HEK293 (cell line): ENCODE measurements around the gene KLF13.

ENCODE experiments used
- CTCF ChIA-PET: fragments of 350-600 bp; formaldehyde crosslinking; extraction: SDS; loops from one replicate; lab custom pipeline; 2021; ENCODE audit warnings: antibody characterized with exemption; lab: Yijun Ruan, JAX
- POLR2A ChIA-PET: fragments of 300-600 bp; formaldehyde crosslinking; extraction: SDS; loops from one replicate; lab custom pipeline; 2020; ENCODE audit warnings: antibody characterized with exemption, inconsistent platforms; lab: Yijun Ruan, JAX
- H3K27ac ChIP-seq: fragments of 200-500 bp; sonication (Bioruptor generic); 2 replicates; pipeline ENCODE4 v1.5.1; 2014; ENCODE audit warnings: low read depth, low read length, control low read depth, inconsistent platforms; ENCODE audit errors: extremely low read depth
- H3K36me3 ChIP-seq, 2 experiments: fragments of 200-500 bp in 1 of 2; sonication (Bioruptor generic) in 1 of 2; 1 replicate in 1 of 2; 2 replicates in 1 of 2; pipeline ENCODE4 v1.5.1; 2014 to 2017; ENCODE audit warnings: inconsistent platforms in 2 of 2, low read length in 2 of 2; ENCODE audit not compliant: control insufficient read depth in 2 of 2, insufficient read depth in 1 of 2
- H3K4me1 ChIP-seq: fragments of 200-500 bp; sonication (Bioruptor generic); 2 replicates; pipeline ENCODE4 v1.5.1; 2014; ENCODE audit warnings: mild to moderate bottlenecking, low read length, inconsistent platforms; ENCODE audit not compliant: control insufficient read depth, insufficient read depth
- H3K4me3 ChIP-seq: 2 replicates; pipeline ENCODE4 v1.5.1; 2011; ENCODE audit warnings: low read depth, mild to moderate bottlenecking, control low read depth, low read length, moderate library complexity
- H3K9me3 ChIP-seq: fragments of 200-500 bp; sonication (Bioruptor generic); 2 replicates; pipeline ENCODE4 v1.5.1; 2014; ENCODE audit warnings: low read depth, low read length, inconsistent platforms; ENCODE audit not compliant: control insufficient read depth, insufficient read depth
- KLF16 ChIP-seq: fragments of 450-650 bp; formaldehyde crosslinking; IDR thresholded peaks from 2 replicates; pipeline ENCODE4 v1.5.1; 2017; ENCODE audit warnings: missing biosample characterization, missing genetic modification characterization
- SETDB1 ChIP-seq: IDR thresholded peaks from one replicate; pipeline ENCODE4 v1.6.1; 2017; ENCODE audit warnings: mild to moderate bottlenecking, low read length, moderate library complexity, mixed read lengths; ENCODE audit not compliant: insufficient read length
- ZBTB48 ChIP-seq: fragments of 450-650 bp; formaldehyde crosslinking; IDR thresholded peaks from 2 replicates; pipeline ENCODE4 v1.5.1; 2016; ENCODE audit warnings: missing biosample characterization, missing genetic modification characterization
- ZNF10 ChIP-seq: fragments of 450-650 bp; formaldehyde crosslinking; IDR thresholded peaks from 2 replicates; pipeline ENCODE4 v1.5.1; 2017; ENCODE audit warnings: missing biosample characterization, missing genetic modification characterization
- ZNF132 ChIP-seq: fragments of 450-650 bp; formaldehyde crosslinking; IDR thresholded peaks from 2 replicates; pipeline ENCODE4 v1.5.1; 2017; ENCODE audit warnings: missing biosample characterization, missing genetic modification characterization, borderline replicate concordance
- ZNF146 ChIP-seq: fragments of 450-650 bp; formaldehyde crosslinking; IDR thresholded peaks from 2 replicates; pipeline ENCODE4 v1.5.1; 2016; ENCODE audit warnings: missing biosample characterization, missing genetic modification characterization
- ZNF214 ChIP-seq: fragments of 450-650 bp; formaldehyde crosslinking; IDR thresholded peaks from 2 replicates; pipeline ENCODE4 v1.5.1; 2017; ENCODE audit warnings: missing biosample characterization, mild to moderate bottlenecking, missing genetic modification characterization, borderline replicate concordance
- ZNF302 ChIP-seq: fragments of 450-650 bp; formaldehyde crosslinking; IDR thresholded peaks from 2 replicates; pipeline ENCODE4 v1.5.1; 2016; ENCODE audit warnings: missing biosample characterization, missing genetic modification characterization, low read depth
- ZNF404 ChIP-seq: fragments of 450-650 bp; formaldehyde crosslinking; IDR thresholded peaks from 2 replicates; pipeline ENCODE4 v1.5.1; 2017; ENCODE audit warnings: missing biosample characterization, missing genetic modification characterization
- ZNF843 ChIP-seq: fragments of 450-650 bp; formaldehyde crosslinking; IDR thresholded peaks from 2 replicates; pipeline ENCODE4 v1.5.1; 2016; ENCODE audit warnings: missing biosample characterization, missing genetic modification characterization
- TF ChIP-seq, protein P1 (sequence below): fragments of 450-650 bp; formaldehyde crosslinking; IDR thresholded peaks from 2 replicates; pipeline ENCODE4 v1.5.1; 2016; ENCODE audit warnings: missing biosample characterization, missing genetic modification characterization
- TF ChIP-seq, protein P2 (sequence below): fragments of 450-650 bp; formaldehyde crosslinking; IDR thresholded peaks from 2 replicates; pipeline ENCODE4 v1.5.1; 2016; ENCODE audit warnings: missing biosample characterization, missing genetic modification characterization
- TF ChIP-seq, protein P3 (sequence below): fragments of 450-650 bp; formaldehyde crosslinking; IDR thresholded peaks from 2 replicates; pipeline ENCODE4 v1.5.1; 2016; ENCODE audit warnings: missing biosample characterization, missing genetic modification characterization, borderline replicate concordance
- TF ChIP-seq, protein P4 (sequence below): fragments of 450-650 bp; formaldehyde crosslinking; IDR thresholded peaks from 2 replicates; pipeline ENCODE4 v1.5.1; 2016; ENCODE audit warnings: missing biosample characterization, missing genetic modification characterization

Gene KLF13

DNA sequence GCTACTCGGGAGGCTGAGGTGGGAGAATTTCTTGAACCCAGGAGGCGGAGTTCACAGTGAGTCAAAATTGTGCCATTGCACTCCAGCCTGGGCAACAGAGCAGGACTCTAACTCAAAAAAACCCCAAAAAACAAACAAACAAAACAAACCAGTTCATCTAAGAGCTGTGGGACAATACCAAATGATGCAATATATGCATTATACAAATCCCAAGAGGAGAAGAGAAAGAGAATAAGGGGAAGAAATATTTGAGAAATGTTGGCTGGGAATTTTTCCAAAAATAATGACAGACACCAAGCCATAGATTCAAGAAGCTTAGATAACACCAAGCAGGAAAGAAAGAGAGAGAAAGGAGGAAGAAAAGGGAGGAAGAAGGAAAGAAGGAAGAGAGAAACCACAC lies 82.5 kb downstream of the KLF13 start:
- Histone ChIP-seq H3K36me3 (no peaks in the 10 kb centered on the region), H3K4me3 (no peak overlapping the region), H3K9me3 (no peaks in the 10 kb centered on the region), H3K4me1 (no peaks in the 10 kb centered on the region), H3K27ac (no peak overlapping the region)
- CTCF ChIA-PET: no interaction called here
- no peak for TF ChIP-seq ZNF146 (tag by site-specific recombination)
- TF ChIP-seq, protein P1, sequence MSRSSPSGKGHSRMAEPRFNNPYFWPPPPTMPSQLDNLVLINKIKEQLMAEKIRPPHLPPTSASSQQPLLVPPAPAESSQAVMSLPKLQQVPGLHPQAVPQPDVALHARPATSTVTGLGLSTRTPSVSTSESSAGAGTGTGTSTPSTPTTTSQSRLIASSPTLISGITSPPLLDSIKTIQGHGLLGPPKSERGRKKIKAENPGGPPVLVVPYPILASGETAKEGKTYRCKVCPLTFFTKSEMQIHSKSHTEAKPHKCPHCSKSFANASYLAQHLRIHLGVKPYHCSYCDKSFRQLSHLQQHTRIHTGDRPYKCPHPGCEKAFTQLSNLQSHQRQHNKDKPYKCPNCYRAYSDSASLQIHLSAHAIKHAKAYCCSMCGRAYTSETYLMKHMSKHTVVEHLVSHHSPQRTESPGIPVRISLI (tag by site-specific recombination): no peak
- TF ChIP-seq ZBTB48 (tag by site-specific recombination): no peak
- TF ChIP-seq ZNF843: no peak
- no peak for TF ChIP-seq ZNF132 (tag by site-specific recombination)
- TF ChIP-seq ZNF10 (tag by site-specific recombination): no peak
- TF ChIP-seq SETDB1: no peak
- TF ChIP-seq ZNF214 (tag by site-specific recombination): no peak
- TF ChIP-seq KLF16: no peak
- TF ChIP-seq, protein P2, sequence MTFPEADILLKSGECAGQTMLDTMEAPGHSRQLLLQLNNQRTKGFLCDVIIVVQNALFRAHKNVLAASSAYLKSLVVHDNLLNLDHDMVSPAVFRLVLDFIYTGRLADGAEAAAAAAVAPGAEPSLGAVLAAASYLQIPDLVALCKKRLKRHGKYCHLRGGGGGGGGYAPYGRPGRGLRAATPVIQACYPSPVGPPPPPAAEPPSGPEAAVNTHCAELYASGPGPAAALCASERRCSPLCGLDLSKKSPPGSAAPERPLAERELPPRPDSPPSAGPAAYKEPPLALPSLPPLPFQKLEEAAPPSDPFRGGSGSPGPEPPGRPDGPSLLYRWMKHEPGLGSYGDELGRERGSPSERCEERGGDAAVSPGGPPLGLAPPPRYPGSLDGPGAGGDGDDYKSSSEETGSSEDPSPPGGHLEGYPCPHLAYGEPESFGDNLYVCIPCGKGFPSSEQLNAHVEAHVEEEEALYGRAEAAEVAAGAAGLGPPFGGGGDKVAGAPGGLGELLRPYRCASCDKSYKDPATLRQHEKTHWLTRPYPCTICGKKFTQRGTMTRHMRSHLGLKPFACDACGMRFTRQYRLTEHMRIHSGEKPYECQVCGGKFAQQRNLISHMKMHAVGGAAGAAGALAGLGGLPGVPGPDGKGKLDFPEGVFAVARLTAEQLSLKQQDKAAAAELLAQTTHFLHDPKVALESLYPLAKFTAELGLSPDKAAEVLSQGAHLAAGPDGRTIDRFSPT: no peak
- TF ChIP-seq ZNF404: no peak
- no peak for TF ChIP-seq ZNF302 (tag by site-specific recombination)
- TF ChIP-seq, protein P3, sequence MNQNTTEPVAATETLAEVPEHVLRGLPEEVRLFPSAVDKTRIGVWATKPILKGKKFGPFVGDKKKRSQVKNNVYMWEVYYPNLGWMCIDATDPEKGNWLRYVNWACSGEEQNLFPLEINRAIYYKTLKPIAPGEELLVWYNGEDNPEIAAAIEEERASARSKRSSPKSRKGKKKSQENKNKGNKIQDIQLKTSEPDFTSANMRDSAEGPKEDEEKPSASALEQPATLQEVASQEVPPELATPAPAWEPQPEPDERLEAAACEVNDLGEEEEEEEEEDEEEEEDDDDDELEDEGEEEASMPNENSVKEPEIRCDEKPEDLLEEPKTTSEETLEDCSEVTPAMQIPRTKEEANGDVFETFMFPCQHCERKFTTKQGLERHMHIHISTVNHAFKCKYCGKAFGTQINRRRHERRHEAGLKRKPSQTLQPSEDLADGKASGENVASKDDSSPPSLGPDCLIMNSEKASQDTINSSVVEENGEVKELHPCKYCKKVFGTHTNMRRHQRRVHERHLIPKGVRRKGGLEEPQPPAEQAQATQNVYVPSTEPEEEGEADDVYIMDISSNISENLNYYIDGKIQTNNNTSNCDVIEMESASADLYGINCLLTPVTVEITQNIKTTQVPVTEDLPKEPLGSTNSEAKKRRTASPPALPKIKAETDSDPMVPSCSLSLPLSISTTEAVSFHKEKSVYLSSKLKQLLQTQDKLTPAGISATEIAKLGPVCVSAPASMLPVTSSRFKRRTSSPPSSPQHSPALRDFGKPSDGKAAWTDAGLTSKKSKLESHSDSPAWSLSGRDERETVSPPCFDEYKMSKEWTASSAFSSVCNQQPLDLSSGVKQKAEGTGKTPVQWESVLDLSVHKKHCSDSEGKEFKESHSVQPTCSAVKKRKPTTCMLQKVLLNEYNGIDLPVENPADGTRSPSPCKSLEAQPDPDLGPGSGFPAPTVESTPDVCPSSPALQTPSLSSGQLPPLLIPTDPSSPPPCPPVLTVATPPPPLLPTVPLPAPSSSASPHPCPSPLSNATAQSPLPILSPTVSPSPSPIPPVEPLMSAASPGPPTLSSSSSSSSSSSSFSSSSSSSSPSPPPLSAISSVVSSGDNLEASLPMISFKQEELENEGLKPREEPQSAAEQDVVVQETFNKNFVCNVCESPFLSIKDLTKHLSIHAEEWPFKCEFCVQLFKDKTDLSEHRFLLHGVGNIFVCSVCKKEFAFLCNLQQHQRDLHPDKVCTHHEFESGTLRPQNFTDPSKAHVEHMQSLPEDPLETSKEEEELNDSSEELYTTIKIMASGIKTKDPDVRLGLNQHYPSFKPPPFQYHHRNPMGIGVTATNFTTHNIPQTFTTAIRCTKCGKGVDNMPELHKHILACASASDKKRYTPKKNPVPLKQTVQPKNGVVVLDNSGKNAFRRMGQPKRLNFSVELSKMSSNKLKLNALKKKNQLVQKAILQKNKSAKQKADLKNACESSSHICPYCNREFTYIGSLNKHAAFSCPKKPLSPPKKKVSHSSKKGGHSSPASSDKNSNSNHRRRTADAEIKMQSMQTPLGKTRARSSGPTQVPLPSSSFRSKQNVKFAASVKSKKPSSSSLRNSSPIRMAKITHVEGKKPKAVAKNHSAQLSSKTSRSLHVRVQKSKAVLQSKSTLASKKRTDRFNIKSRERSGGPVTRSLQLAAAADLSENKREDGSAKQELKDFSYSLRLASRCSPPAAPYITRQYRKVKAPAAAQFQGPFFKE (tag by site-specific recombination): no peak
- TF ChIP-seq, protein P4, sequence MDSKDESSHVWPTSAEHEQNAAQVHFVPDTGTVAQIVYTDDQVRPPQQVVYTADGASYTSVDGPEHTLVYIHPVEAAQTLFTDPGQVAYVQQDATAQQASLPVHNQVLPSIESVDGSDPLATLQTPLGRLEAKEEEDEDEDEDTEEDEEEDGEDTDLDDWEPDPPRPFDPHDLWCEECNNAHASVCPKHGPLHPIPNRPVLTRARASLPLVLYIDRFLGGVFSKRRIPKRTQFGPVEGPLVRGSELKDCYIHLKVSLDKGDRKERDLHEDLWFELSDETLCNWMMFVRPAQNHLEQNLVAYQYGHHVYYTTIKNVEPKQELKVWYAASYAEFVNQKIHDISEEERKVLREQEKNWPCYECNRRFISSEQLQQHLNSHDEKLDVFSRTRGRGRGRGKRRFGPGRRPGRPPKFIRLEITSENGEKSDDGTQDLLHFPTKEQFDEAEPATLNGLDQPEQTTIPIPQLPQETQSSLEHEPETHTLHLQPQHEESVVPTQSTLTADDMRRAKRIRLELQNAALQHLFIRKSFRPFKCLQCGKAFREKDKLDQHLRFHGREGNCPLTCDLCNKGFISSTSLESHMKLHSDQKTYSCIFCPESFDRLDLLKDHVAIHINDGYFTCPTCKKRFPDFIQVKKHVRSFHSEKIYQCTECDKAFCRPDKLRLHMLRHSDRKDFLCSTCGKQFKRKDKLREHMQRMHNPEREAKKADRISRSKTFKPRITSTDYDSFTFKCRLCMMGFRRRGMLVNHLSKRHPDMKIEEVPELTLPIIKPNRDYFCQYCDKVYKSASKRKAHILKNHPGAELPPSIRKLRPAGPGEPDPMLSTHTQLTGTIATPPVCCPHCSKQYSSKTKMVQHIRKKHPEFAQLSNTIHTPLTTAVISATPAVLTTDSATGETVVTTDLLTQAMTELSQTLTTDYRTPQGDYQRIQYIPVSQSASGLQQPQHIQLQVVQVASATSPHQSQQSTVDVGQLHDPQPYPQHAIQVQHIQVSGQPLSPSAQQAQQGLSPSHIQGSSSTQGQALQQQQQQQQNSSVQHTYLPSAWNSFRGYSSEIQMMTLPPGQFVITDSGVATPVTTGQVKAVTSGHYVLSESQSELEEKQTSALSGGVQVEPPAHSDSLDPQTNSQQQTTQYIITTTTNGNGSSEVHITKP (tag by site-specific recombination): no peak
- POLR2A ChIA-PET: no interaction called here
